Choroid plexus epithelial cell (primary cell): ENCODE results near the gene RNF128.
A peak's percentile ranks its signal among the peaks of the same experiment; 100 is the strongest.

Experiments used
- DNase-seq: peaks from one replicate; pipeline ENCODE4 v3.0.0-alpha.2; 2010; ENCODE audit warnings: low read depth
- H3K4me3 ChIP-seq: 2 replicates; pipeline ENCODE4 v1.5.1; 2011; ENCODE audit warnings: low read depth, mild to moderate bottlenecking, control low read depth, low read length, moderate library complexity
- CTCF ChIP-seq: conservative IDR thresholded peaks from 2 replicates; pipeline ENCODE4 v1.5.1; 2011; ENCODE audit warnings: low read depth, mild to moderate bottlenecking, control low read depth, inconsistent platforms, low read length, moderate library complexity

The RNF128 gene, protein sequence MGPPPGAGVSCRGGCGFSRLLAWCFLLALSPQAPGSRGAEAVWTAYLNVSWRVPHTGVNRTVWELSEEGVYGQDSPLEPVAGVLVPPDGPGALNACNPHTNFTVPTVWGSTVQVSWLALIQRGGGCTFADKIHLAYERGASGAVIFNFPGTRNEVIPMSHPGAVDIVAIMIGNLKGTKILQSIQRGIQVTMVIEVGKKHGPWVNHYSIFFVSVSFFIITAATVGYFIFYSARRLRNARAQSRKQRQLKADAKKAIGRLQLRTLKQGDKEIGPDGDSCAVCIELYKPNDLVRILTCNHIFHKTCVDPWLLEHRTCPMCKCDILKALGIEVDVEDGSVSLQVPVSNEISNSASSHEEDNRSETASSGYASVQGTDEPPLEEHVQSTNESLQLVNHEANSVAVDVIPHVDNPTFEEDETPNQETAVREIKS

GRCh38 chrX:106726485-106727437 lies at the start of gene RNF128:
TSS of gene RNF128 (plus strand) at chrX:106726701. CDS start at chrX:106726914, 213 bp downstream.
- peak; percentile 19 for DNase-seq
- peak within 1 kb of the TSS; percentile 54 for H3K4me3 ChIP-seq
- no peak for TF ChIP-seq CTCF

- H3K4me3 ChIP-seq: no peak overlapping the region
- no peak for TF ChIP-seq CTCF
- no peak for DNase-seq
Measured at GRCh38 chrX:106680716-106681115, 45.8 kb upstream of the RNF128 start.

GRCh38 chrX:106684207-106684606 lies 42.3 kb upstream of the RNF128 start:
- no peak for TF ChIP-seq CTCF
- no peak overlapping the region for H3K4me3 ChIP-seq
- DNase-seq: no peak

GRCh38 chrX:106692425-106693065 lies 34.0 kb upstream of the RNF128 start:
- no peak for DNase-seq
- no peak overlapping the region for H3K4me3 ChIP-seq
- TF ChIP-seq CTCF: no peak

- DNase-seq: no peak
- no peak overlapping the region for H3K4me3 ChIP-seq
- TF ChIP-seq CTCF: no peak
Measured at GRCh38 chrX:106696502-106696901, 30.0 kb upstream of the RNF128 start.

DNA sequence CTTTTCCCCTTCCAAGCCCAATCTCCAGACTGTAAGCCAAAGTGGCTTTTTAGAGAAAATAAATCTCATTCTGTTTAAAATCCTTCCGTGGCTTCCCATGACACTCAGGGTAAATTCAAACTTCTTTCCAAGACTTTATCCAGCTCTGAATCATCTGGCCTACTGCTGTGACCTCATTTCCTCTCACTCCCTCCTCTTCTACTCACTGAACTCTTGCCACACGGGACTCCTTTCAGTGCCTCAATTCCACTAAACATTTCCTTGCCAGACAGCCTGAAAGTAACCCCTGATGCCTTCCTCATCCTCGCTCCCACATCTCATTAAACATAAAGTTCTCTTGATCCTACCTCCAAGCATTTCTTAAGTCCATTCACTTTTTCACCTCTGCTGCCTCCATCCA lies 27.8 kb upstream of the RNF128 start:
- H3K4me3 ChIP-seq: no peak overlapping the region
- peak; percentile 40 for DNase-seq
- TF ChIP-seq CTCF: no peak
